HG02943 (cell line): ENCODE results near the gene KLHL11.

Source experiments
- ATAC-seq: cut with Tn5 transposase; IDR thresholded peaks from one replicate; pipeline ENCODE4 v1.9.1; 2021; ENCODE audit warnings: mild to moderate bottlenecking, low read depth, moderate library complexity; ENCODE audit not compliant: unreplicated experiment

KLHL11 gene

GRCh38 chr17:41812381-41813151 is 52.7 kb downstream of the KLHL11 start, which contains the start of gene FKBP10:
Gene FKBP10 (plus strand): TSS chr17:41813004. CDS start chr17:41813035, 31 bp downstream.
- ATAC-seq, result no peak

- no peak for ATAC-seq
These were observed 53.5 kb downstream of the KLHL11 start, which contains the start of gene P3H4 for GRCh38 chr17:41811549-41812380. Gene P3H4 (minus strand): TSS chr17:41811949. CDS start chr17:41811915, 34 bp downstream.

- ATAC-seq, result no peak
These were observed 54.3 kb downstream of the KLHL11 start for GRCh38 chr17:41810659-41811548.

- no peak for ATAC-seq
These were observed 58.4 kb downstream of the KLHL11 start for GRCh38 chr17:41806685-41807445.
